Neutrophil (primary cell): ENCODE data around the gene RETREG1.

Experiments
- H3K27ac ChIP-seq: fragments of 200-600 bp; sonication (generic); 2 replicates; pipeline ENCODE4 v1.5.1; 2016; ENCODE audit warnings: mild to moderate bottlenecking, moderate library complexity
- H3K27me3 ChIP-seq: fragments of 200-600 bp; sonication (generic); 2 replicates; pipeline ENCODE4 v1.6.0; 2016; ENCODE audit warnings: mild to moderate bottlenecking
- H3K36me3 ChIP-seq: fragments of 200-600 bp; sonication (generic); 2 replicates; pipeline ENCODE4 v1.5.1; 2017
- H3K4me1 ChIP-seq, 2 experiments: fragments of 200-600 bp in 1 of 2; sonication (generic) in 1 of 2; 1 replicate in 1 of 2; 2 replicates in 1 of 2; pipeline versions ENCODE4 v1.5.1 to v1.6.1; 2013 to 2016; ENCODE audit warnings: low read depth in 1 of 2, low read length in 1 of 2, mild to moderate bottlenecking in 1 of 2, moderate library complexity in 1 of 2; ENCODE audit not compliant: control insufficient read depth in 1 of 2, insufficient read depth in 1 of 2
- H3K4me3 ChIP-seq, 2 experiments: fragments of 200-600 bp in 1 of 2; sonication (generic) in 1 of 2; 1 replicate in 1 of 2; 2 replicates in 1 of 2; pipeline ENCODE4 v1.5.1; 2013 to 2016; ENCODE audit warnings: low read depth in 1 of 2, low read length in 1 of 2, mild to moderate bottlenecking in 1 of 2, moderate library complexity in 1 of 2
- H3K9me3 ChIP-seq: fragments of 200-600 bp; sonication (generic); 2 replicates; pipeline ENCODE4 v1.5.1; 2016
- CTCF ChIP-seq: fragments of 200-600 bp; sonication (generic); IDR thresholded peaks from 2 replicates; pipeline ENCODE4 v1.5.1; 2016; ENCODE audit warnings: antibody characterized with exemption

The RETREG1 gene

GRCh38 chr5:16595881-16596580 is 20.8 kb downstream of the RETREG1 start:
- peaks cover 6% of the 10 kb centered on the region for H3K36me3 ChIP-seq
- no peaks in the 10 kb centered on the region for H3K27me3 ChIP-seq
- H3K27ac ChIP-seq = no peak overlapping the region
- H3K4me1 ChIP-seq = peaks cover 4 to 40% of the 10 kb centered on the region in 2 experiments
- H3K9me3 ChIP-seq = no peaks in the 10 kb centered on the region
- TF ChIP-seq CTCF = no peak
- no peak overlapping the region for H3K4me3 ChIP-seq

GRCh38 chr5:16593628-16594027 is 23.2 kb downstream of the RETREG1 start:
- no peaks in the 10 kb centered on the region for H3K9me3 ChIP-seq
- H3K36me3 ChIP-seq = peaks cover 4% of the 10 kb centered on the region
- H3K4me3 ChIP-seq = no peak overlapping the region
- no peak overlapping the region for H3K27ac ChIP-seq
- H3K27me3 ChIP-seq = no peaks in the 10 kb centered on the region
- H3K4me1 ChIP-seq = peaks cover 4 to 33% of the 10 kb centered on the region in 2 experiments
- no peak for TF ChIP-seq CTCF

- H3K4me3 ChIP-seq = no peak overlapping the region
- H3K36me3 ChIP-seq = no peaks in the 10 kb centered on the region
- peaks cover 4 to 33% of the 10 kb centered on the region in 2 experiments for H3K4me1 ChIP-seq
- H3K9me3 ChIP-seq = no peaks in the 10 kb centered on the region
- no peaks in the 10 kb centered on the region for H3K27me3 ChIP-seq
- no peak overlapping the region for H3K27ac ChIP-seq
- TF ChIP-seq CTCF = no peak
Observed at GRCh38 chr5:16593013-16593412, 23.8 kb downstream of the RETREG1 start.

GRCh38 chr5:16592255-16592654 is 24.5 kb downstream of the RETREG1 start:
- Histone ChIP-seq H3K27ac (no peak overlapping the region), H3K4me3 (no peak overlapping the region), H3K27me3 (no peaks in the 10 kb centered on the region), H3K36me3 (no peaks in the 10 kb centered on the region), H3K4me1 (peaks cover 4 to 33% of the 10 kb centered on the region in 2 experiments), H3K9me3 (no peaks in the 10 kb centered on the region)
- TF ChIP-seq CTCF = no peak

- Histone ChIP-seq H3K4me3 (no peak overlapping the region), H3K9me3 (no peaks in the 10 kb centered on the region), H3K36me3 (no peaks in the 10 kb centered on the region), H3K27ac (no peak overlapping the region), H3K4me1 (peaks cover 3 to 22% of the 10 kb centered on the region in 2 experiments), H3K27me3 (no peaks in the 10 kb centered on the region)
- no peak for TF ChIP-seq CTCF
Observed at GRCh38 chr5:16590685-16591084, 26.1 kb downstream of the RETREG1 start.
